HG03521 (cell line): ENCODE measurements around the gene FLNB.
"Not testable (repeated sequence)": the region's sequence is repeated elsewhere in the genome, so short reads cannot be mapped to it uniquely, and the experiment has no call there.

ENCODE experiments used
- ATAC-seq: cut with Tn5 transposase; IDR thresholded peaks from one replicate; pipeline ENCODE4 v1.9.1; 2021; ENCODE audit warnings: mild to moderate bottlenecking, moderate library complexity; ENCODE audit not compliant: unreplicated experiment

FLNB gene

GRCh38 chr3:58051196-58051595 lies 43.0 kb downstream of the FLNB start:
- no peak for ATAC-seq

GRCh38 chr3:58051658-58052261 lies 43.5 kb downstream of the FLNB start:
- ATAC-seq = not testable (repeated sequence)

DNA sequence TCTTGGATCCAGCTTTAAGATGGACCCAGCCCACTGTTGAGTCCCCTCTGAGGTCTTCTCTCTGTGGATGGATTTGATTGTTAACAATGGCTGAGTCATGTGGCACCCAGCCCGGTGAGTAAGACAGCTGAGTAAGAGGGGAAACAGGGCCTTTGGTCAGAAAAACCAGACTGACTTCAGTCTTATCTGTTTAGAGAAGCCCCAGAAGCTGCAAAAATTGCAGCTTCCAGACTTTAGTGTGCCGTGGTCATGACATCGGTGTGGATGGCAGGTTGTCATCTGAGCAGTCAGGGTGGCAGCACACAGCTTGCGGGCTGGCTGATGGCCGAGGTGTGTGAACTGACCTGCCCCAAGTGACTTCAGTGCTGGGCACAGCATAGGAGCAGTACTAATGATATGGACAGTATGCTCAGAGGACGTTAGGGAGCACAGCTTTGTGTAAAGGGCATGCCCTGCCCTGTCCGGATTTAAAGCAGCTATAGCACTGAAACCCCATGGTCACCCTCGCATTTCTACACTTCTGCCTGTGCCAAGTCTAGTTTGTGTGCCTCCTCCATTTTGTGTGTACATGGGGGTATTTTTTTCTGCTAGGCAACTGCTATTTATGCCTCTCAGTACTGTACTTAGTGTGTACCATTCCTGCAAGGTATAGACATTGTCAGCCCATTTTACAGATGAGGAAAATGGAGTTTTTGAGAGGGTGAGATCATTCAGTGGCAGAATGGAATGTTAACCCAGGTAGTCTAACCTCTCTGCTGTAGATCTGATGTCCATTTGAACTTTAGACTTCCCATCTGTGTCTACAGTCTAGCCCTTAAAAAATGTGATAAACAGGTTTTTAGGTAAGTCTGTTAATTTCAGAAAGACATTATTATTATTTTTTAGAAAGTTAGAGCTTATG lies 44.4 kb downstream of the FLNB start:
- ATAC-seq = no peak

GRCh38 chr3:58054652-58055051 lies 46.4 kb downstream of the FLNB start:
- ATAC-seq = no peak

GRCh38 chr3:58055314-58055713 lies 47.1 kb downstream of the FLNB start:
- ATAC-seq = no peak

GRCh38 chr3:58055891-58056290 lies 47.7 kb downstream of the FLNB start:
- not testable (repeated sequence) for ATAC-seq

GRCh38 chr3:58058361-58059263 lies 50.4 kb downstream of the FLNB start:
- ATAC-seq = no peak

DNA sequence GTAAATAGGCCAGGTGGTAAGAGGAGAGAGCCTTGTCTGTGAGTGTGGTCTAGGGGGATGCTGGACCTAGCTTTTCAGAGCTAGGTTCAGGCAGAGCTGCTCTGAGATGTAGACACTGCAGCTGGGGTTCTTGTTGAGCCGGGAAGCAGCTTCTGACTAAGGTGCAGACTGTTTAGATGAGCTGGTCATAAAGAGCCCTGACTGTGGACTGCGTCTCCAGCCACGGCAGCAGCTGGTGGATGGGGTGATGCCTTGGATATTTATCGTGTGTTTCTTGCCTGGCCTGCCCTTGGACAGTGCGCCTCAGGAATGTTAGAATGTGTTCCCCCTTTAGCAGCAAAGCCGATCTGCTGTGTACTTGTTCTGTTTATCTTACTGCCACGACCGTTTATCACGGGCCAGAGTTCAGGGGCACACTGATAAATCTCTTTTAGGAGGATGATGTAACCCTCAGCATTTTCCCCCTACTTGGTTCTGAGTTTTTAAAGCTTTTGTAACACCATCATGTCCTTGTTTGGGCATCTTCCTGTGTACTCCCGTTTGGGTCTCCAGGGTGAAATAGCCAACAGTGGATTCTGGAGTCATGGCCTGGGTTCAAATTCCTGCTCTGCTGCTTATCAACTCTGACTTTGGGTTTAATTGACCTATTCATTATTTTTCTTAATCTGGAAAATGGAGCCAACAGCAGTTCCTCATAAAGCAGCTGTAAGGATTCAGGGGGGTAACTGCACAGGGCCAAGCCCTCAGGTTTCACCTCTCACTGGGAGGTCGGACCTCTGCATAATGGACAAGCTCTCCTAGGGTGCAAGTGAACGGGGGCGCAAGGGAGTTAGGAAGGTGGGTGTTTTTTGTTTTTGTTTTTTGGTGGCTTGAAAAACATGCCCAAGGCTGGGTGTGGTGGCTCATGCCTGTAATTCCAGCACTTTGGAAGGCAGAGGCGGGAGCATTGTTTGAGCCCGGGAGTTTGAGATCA lies 51.4 kb downstream of the FLNB start:
- ATAC-seq = no peak

GRCh38 chr3:58062472-58062871 lies 54.2 kb downstream of the FLNB start:
- ATAC-seq = no peak

DNA sequence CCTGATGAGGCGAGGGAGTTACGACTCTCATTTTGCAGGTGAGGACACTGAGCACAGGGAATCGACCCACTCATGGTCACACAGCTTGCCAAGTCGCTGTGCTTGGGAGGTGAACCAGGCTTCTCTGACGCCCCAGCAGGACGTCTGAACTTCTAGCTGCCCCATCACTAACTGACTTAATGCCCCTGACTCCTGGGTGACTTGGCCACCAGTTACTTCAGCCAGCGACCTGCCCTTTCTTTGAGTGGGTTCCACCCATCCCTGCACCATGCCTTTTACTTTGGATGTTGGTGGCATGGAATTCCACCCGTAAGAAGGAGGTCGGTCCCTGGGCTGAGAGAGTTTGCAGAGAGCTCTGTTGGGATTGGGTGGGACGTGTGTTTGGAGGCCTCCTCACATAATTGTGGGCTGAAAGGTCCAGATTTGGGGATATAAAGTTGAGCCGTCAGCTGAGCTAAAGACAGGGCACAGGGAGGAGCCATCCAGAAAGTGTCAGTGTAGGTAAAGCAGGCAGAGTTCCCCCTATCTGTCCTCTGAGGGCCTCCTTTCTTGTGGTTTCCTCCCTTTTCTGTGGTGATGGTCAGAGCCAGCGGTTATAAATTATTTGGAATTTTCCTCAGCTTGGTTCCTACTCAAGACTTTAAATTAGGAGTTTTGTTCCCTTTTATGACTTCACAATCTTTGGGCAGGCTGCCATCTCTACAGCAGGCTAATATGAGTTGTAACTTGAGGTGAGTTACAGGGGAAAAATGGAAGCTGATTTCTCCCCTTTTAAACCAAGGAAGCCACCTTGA lies 55.0 kb downstream of the FLNB start:
- no peak for ATAC-seq

GRCh38 chr3:58064923-58065638 lies 56.9 kb downstream of the FLNB start:
- no peak for ATAC-seq

GRCh38 chr3:58065700-58066167 lies 57.5 kb downstream of the FLNB start:
- ATAC-seq = no peak

- ATAC-seq = no peak
These were observed 58.6 kb downstream of the FLNB start for GRCh38 chr3:58066842-58067241.

DNA sequence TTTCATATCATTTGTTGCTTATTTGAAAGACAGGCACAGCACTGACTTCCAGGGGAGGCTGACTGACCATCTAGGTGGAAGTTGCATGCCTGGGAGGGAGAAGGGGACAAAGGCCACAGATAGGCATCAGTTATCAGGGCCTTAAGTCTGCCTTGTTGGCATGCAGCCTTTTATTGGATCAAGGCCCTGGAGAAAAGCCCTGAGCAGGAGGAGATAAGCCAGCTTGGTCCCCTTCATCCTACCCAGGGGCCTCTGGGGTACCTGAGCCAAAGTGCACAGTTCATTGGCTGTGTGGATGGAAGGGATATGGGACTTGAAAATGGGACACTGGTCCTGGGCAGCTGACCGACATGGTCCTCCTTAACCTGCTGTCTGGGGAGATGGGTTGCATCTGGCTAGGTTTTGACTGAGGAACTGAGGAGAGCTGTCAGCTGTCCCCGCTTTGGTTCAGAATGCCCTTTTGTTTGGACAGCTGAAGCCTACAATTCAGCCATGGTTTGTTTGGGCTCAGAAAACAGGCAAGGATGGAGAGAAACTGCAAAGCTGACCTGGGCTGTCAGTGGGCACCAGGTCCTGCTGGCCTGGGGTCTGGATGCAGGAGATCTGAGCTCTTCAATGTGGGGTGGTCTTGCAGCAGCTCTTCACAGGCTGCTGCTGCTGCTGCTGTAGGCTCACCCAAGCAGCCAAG lies 60.0 kb downstream of the FLNB start:
- no peak for ATAC-seq

- no peak for ATAC-seq
These were observed 63.3 kb downstream of the FLNB start for GRCh38 chr3:58071480-58071971.

- no peak for ATAC-seq
These were observed 64.0 kb downstream of the FLNB start for GRCh38 chr3:58072052-58072762.

- no peak for ATAC-seq
These were observed 64.5 kb downstream of the FLNB start for GRCh38 chr3:58072763-58073130.
